NCI-H1417 treated with DMSO at 0.1 percent for 48 hours (cell line): Measurements from ENCODE around the gene E4F1.
A peak's percentile ranks its signal among the peaks of the same experiment; 100 is the strongest.
"Not testable (repeated sequence)": the region's sequence is repeated elsewhere in the genome, so short reads cannot be mapped to it uniquely, and the experiment has no call there.

Experiments
- DNase-seq: peaks from one replicate; lab custom pipeline; 2025; lab: John Stamatoyannopoulos, UW

Gene E4F1

DNA sequence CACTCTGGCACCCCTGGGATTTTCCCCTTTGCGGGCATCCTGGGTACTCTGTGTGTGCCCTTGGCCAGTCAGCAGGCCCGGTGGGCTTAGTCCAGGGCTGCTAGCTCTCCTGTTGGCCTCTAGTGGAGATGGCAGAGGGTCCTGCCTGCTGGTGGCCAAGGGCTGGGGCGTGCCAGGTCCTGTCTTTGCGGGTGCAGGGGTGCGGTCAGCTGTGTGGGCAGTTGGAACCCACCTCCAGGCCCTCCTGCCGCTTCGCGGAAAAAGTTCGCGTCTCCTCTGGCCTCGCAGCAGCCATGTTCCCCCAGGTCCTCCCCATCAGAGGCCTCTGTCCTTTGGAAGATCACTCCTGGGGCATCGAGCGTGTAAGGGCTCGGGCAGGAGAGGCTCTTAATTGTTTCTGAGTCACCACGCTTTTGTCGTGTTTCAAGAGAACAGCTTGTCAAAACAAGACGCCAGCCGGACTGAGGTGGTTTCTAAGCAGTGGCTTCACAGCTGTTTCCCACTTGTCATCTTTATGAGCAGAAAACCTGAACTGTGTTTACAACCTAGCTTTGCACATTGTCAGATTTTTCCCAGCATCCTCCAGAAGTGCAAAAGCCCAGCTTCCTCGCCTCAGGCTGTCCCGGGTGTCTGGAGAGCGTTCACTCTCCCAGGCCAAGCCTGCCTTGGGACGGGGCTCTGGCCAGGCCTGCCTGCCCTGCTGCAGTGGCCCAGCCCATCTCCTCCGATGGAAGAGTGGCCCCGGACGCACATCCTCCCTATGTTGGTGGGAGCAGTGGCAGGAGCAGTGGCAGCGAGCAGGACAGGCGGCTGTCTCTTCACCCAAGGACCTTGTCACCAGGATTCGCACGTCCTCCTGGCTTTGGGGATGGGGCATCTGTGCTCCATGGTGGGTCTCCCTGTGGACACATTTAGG is 7.9 kb downstream of the E4F1 start:
- DNase-seq: no peak

DNA sequence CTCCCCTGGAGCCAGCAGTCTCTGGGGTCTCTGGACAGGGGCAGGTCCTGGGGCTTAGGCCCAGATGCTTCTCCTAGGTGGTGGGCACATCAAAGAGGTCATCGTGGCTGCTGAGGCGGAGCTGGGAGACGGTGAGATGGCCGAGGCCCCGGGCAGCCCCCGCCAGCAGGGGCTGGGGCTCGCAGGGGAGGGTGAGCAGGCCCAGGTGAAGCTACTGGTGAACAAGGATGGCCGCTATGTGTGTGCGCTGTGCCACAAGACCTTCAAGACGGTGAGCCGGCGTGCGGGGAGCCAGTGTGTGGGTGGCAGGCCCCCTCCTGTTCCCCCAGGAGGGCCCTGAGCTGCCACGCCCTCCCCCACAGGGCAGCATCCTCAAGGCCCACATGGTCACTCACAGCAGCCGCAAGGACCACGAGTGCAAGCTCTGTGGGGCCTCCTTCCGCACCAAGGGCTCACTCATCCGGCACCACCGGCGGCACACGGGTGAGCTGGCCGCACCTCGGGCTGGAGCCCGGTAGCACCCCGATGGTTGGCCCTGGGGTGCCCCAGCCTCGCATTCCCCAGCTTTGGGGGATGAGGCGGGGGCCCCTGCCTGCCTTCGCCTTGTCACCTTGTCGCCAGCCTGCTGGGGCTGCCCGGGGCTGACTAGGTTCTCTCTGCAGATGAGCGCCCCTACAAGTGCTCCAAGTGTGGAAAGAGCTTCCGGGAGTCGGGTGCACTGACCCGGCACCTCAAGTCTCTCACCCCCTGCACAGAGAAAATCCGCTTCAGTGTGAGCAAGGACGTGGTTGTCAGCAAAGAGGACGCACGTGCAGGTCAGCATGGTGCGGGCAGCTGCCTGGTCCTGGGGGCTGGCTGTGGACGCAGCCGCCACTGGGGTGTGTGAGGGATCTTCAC is 9.0 kb downstream of the E4F1 start:
- DNase-seq: no peak

DNA sequence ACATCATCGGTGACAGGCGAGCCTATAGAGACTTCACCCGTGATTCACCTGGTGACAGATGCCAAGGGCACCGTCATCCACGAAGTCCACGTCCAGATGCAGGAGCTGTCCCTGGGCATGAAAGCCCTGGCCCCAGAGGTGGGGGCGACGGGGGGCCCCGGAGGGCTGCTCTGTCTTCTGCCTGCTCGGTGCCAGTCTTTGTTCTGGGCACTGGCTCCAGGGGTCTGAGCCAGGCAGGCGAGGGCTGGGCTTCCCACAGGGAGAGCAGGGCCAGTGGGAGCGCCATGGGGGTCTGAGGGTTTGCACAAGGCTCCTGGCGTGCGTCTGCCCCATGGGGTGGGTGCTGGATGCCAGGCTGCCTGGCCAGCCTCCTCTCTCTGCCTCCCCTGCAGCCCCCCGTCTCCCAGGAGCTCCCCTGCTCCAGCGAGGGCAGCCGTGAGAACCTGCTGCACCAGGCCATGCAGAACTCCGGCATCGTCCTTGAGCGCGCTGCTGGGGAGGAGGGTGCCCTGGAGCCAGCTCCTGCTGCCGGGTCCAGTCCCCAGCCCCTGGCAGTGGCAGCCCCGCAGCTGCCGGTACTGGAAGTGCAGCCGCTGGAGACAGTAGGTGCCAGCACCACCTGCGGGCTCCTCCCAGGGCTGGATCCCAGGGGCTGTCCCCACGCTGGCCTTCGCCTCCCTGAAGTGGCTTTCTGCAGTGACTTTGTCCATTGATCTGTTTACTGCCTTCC is 9.8 kb downstream of the E4F1 start:
- no peak for DNase-seq

DNA sequence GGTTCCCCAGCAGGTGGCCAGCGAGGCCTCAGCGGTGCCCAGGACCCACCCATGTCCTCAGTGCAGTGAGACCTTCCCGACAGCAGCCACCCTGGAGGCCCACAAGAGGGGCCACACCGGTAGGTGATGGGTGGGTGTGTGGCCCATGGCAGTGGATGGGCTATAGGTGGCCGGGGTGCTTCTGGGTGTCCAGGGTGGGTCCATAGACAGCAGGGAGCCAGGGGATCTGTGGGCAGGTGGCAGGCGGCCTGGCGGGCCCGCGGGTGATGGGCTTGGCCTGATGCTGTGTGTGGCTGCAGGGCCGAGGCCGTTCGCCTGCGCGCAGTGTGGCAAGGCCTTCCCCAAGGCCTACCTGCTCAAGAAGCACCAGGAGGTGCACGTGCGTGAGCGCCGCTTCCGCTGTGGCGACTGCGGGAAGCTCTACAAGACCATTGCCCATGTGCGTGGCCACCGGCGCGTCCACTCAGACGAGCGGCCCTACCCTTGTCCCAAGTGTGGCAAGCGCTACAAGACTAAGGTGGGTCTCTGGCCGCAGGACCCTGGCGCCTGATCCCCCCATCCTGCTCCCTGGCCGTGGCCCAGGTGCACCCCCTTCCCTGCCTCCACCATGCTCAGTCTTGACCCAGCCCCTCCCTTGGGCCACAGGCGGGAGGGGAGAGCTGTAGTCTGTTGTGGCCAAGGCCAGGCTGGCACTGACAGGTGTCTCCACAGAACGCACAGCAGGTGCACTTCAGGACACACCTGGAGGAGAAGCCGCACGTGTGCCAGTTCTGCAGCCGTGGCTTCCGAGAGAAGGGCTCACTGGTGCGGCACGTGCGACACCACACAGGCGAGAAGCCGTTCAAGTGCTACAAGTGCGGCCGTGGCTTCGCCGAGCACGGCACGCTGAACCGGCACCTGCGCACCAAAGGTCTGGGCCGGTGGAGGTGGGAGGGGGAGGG is 10.8 kb downstream of the E4F1 start:
- DNase-seq: peak; percentile 28

DNA sequence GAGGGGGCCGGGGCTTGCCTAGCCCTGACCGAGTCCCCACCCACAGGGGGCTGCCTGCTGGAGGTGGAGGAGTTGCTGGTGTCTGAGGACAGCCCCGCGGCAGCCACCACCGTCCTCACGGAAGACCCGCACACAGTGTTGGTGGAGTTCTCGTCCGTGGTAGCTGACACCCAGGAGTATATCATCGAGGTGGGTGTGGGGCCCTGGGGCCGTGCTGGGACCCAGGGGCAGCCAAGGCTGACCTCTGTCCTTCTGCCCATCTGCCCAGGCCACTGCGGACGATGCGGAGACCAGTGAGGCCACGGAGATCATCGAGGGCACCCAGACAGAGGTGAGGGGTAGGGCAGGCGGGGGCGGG is 11.4 kb downstream of the E4F1 start:
- no peak for DNase-seq

DNA sequence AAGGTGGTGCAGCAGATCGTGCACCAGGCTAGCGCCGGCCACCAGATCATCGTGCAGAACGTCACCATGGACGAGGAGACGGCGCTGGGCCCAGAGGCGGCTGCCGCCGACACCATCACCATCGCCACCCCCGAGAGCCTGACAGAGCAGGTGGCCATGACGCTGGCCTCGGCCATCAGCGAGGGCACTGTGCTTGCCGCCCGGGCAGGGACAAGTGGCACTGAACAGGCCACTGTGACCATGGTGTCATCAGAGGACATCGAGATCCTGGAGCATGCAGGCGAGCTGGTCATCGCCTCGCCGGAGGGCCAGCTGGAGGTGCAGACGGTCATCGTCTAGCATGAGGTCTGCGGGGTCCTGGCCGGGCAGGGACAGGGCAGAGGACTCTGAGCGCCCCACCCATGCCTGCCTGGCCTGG is 11.9 kb downstream of the E4F1 start:
- DNase-seq: no peak

DNA sequence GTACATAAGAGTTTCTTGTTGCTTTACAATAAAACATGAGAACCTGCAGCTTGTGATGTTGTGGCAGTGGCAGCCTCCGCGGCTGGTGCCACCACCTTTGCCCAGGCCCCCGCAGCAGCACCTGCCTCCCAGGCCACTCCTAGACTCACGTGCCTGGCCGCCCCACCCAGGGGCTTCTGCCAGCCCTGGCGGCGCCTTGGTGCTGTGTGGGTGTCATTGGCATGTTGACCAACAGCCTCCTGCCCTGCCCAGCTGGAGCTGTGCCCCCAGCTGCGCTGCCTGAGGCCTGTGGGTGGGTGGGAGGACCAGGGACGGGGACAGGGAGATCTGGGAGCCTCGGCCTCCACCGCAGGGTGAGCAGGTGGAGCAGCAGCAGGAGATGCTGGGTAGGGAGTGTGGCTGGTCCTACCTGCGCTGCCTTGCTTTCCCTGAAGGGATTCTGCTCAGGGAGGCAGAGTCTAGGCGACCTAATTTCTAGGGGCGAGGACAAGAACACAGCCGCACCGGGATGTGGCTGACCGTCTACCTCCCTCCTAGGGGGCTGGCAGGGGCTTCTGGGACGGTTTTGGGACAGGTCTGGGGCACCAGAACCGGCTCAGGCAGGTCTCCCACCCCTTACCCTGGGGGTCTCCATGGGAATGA is 12.4 kb downstream of the E4F1 start:
- no peak for DNase-seq

DNA sequence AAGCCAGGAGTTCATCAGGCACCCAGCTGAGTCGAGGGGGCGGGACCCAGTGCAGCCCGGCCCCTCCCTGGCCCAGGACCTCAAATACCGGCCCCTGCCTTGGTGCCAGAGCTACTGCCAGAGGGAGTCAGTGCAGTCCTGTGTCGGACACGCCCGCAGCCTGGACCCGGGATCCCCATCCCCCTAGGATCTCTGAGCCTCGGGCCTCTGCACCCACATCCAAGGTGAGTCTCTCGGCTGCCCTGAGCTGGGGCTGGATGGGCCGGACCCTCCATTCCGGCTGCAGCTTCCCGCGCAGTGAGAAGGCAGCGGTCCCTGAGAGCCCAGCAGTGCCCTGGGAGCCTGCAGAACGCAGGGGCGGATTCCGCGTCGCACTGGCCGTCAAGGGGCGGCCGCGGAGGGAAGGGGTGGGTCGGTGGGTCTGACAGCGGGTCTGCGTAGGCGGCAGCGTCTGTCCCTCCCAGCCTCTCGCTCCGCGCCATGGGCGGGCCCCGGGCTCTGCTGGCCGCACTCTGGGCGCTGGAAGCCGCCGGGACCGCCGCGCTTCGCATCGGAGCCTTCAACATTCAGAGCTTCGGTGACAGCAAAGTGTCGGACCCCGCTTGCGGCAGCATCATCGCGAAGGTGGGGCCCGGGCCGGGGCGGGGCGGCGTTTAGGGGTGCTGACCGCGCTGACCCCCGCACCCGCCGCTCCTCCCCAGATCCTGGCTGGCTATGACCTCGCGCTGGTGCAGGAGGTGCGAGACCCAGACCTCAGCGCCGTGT is 13.1 kb downstream of the E4F1 start, which contains the start of gene DNASE1L2:
DNASE1L2 (plus strand) TSS at position 108 of the 765 bp plus-strand sequence; CDS start at position 481, 373 bp downstream.
- DNase-seq: no peak

DNA sequence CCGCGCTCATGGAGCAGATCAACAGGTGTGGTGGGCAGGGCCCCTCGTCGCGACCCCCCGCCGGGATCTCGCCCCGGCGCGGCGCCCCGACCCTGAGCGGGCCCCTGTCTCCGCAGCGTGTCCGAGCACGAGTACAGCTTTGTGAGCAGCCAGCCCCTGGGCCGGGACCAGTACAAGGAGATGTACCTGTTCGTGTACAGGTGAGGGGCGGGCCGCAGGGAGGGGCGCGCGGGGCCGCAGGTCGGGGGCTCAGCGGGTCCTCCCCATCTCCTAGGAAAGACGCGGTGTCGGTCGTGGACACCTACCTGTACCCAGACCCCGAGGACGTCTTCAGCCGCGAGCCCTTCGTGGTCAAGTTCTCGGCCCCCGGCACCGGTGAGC is 13.7 kb downstream of the E4F1 start:
- no peak for DNase-seq

DNA sequence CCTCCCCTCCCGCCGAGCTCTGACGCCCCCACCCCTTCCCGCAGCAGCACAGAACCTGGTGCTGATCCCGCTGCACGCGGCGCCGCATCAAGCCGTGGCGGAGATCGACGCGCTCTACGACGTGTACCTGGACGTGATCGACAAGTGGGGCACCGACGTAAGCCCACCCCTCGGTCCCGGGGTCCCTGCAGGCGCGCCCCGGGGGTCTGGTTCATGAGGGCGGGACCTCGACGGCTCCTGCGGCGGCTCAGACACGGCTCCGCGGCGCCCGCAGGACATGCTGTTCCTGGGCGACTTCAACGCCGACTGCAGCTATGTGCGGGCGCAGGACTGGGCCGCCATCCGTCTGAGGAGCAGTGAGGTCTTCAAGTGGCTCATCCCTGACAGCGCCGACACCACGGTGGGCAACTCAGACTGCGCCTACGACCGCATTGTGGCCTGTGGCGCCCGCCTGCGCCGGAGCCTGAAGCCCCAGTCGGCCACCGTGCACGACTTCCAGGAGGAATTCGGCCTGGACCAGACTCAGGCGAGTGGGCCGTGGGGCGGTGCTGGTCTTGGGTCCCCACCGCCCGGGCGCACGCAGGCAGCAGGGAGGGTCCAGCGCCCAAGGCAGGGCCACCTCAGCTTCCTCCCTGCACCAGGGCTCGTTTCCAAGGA is 14.2 kb downstream of the E4F1 start:
- DNase-seq: no peak

DNA sequence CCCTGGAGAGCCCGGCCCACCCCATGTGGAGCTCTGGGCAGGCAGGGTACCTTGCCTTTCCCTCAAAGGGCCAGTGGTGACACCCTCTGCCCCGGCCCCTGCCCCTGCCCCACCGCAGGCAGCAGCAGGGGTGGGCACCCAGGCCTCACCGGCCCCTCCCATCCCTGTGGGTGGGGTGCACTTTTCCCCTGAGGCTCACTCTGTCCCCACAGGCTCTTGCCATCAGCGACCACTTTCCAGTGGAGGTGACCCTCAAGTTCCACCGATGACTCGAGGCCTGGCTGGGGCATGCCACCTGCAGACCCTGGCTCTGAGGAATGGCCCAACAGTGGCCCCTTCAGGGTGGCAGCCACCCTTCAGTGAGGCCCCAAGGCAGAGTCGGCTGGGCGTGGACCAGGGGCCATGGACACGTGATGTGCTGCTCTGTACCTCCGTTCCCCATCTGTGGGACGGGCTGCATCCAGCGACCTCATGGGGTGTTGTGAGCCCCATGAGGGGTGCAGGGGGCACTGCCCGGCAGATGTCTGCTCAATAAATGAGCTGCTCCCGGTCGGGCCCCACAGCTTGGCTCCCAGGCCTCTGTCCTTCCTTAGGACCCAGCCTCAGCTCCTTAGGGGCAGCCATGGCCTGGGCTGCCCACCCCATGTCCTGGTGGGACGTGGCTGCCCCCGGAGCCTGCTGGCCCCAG is 14.9 kb downstream of the E4F1 start:
- no peak for DNase-seq

DNA sequence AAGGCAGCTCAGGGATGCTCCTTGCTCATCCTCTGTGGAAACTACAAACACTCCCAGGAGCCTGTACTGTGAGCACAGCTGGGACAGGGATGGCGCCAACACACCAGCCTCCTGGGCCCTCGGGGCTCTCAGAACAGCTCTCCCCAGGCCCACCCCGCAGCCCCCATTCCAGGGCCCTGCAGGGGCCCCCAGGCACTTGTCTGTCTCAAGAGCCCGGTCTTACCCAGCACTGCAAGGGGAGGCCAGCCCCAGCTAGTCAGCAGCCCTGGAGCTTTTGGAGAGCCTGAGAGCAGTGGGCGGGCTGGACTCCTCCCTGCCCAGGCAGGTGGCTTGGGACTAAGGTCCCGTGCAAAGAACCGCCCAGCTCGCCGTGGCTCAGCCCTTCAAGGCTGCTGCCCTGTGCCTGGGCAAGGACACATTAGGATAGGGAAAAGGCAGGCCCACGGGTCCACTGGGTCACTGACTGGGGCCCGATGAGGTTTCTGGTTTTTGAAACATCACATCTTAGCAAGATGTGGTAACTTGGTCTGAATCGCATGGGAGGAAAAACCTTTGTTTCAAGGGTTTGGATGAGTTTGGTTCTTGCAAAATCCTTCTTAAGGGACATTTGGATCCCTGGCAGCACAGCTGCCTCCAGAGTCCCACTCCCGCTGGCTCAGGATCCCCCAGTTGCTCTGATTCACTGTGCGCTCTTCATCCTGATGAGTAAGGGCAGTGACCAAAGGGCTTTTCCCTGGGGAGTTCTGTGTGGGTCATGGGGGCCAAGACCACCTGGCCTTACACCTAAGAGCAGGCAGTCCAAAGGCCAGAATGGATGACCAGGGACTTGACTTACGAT is 15.7 kb downstream of the E4F1 start:
- no peak for DNase-seq

DNA sequence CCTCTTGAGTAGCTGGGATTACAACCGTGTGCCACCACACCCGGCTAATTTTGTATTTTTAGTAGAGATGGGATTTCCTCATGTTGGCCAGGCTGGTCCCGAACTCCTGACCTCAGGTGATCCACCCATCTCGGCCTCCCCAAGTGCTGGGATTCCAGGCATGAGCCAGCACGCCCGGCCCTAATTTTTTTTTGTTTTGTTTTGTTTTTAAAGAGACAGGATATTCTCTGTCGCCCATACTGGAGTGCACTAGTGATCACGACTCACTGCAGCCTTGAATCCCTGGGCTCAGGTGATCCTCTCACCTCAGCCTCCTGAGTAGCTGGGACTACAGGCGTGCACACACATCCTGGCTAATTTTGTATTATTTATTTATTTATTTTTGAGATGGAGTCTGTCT is 16.9 kb downstream of the E4F1 start:
- DNase-seq: not testable (repeated sequence)

DNA sequence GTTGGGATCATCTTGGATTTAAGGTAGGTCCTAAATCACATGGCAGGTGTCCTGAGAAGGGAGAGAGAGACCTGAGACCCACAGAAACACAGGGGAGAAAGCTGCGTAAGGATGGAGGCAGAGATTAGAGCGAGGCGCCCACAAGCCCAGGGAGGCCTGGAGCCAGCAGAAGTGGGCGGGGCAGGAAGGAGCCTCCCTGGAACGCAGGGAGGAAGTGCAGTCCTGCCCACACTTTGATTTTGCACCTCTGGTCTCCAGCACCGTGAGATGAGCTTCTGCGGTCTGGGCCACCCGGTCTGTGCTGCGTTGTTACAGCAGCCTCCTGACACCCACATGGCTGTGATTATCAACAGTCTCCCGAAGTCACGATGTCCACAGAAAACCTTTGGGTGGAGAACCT is 19.2 kb downstream of the E4F1 start:
- no peak for DNase-seq

DNA sequence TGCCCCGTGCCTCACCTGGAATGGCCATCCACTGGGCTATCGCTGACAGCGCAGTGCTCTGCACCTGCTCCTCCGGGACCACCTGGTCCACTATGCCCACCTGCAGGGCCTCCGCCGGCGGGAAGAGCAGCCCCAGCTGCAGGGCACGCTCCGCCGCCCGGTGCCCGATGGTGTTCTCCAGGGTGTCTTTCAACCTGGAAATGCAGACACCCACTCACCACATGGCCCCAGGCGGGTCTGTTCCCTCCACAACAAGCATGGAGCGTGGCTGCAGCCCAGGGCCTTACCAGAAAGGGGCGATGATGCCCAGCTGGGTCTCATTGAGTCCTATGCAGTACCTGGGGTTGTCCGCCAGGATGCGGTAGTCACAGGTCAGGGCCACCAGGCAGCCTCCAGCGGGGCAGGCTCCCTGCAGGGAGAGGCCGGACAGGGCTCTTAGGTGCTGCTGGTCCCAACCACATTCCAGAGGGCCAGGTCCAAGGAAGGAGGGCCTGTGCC is 19.7 kb downstream of the E4F1 start:
- no peak for DNase-seq

DNA sequence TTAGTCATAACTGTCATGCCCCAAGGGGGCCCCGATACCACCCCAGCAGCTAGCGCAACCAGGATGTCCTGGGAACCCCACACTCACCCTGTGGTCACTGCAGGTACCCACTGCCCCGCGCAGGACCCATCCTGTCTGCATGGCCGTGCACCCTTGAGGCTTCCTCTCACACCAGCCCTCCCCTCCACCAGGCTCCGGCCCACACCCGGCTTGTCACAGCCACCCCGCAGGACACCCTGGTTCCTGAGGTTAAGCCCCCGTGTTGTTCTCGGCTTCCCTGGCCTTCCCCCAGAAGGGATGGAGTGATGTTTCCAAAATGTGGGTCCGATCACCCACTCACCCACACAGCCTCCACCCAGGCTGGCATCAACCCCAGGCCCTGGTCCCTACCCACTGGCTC is 20.4 kb downstream of the E4F1 start:
- no peak for DNase-seq

DNA sequence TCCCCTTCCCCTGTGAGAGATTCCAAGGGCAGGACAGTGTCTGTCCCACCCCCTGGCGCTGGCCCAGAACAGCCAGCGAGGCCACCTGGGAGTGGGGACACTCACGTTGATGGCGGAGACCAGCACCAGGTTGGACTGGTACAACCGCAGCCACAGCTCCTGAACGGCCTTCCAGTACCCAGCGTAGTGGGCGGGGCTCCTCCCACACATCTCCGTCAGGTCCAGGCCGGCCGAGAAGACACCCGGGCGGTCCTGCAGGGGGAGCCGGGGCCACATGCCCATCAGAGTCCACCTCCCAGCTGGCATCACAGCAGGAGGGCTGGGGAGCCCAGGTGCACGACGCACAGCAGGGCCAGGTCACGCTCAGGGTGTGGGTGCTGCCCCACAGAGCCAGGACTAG is 20.9 kb downstream of the E4F1 start:
- DNase-seq: no peak
